ENCODE data around the gene PKIB.

DNA sequence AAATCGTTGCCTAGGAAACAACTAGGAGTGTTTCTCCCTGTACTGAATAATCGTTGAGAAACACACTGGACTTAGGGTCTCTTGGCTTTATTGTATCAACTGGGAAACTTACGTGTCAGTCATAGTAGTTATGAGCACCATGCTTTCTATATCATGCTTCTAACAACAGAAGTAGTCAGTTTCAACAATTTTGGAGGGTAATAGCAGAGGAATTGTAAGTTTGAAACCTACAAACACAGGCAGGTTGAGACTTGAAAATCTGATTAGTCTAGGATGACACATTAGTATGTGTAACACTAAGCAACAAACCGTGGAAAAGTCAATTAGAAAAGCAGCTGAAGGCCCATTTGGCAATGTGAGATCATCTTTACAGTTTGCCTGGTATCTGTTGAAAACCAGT is 125.4 kb downstream of the PKIB start:
- no peak for TF ChIP-seq SMC3 (IDR thresholded peaks at IDR 0.05; ENCODE audit: low read depth, low read length)
- no peak for TF ChIP-seq CTCF (conservative IDR thresholded peaks at IDR 0.05; ENCODE audit: low read depth, low read length)
- TF ChIP-seq POLR2A (IDR thresholded peaks at IDR 0.05; ENCODE audit: low read depth, low read length), result no peak
- no peak for TF ChIP-seq RCOR1 (IDR thresholded peaks at IDR 0.05; ENCODE audit: insufficient replicate concordance, low read length)

Data from IMR-90 (cell line).